Measurements from ENCODE around the gene MBD3L2B.

DNA sequence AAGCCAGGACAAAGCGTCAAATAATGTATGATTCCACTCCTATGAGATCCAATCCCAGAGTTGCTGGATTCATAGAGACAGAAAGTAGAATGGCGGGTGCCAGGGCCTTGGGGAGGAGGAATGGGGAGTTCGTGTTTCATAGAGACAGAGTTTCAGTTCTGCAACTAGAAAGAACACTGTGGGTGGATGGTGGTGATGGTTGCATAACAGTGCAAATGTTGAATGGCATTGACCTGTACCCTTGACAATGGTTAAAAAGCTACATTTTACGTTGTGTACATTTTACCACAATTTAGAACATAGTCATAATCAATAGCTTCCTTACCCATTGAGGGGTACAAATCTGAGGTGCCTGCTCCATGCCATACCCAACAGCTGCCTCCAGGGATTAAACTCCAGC lies 33.4 kb downstream of the MBD3L2B start:
- TF ChIP-seq POLR2A (IDR thresholded peaks at IDR 0.05; ENCODE audit: low read length) (no peak), GATA1 (IDR thresholded peaks at IDR 0.05; ENCODE audit: low read depth, low read length) (no peak)

Data from erythroblast (primary cell).